Small intestine (tissue), 7 donors: Measurements from ENCODE around the gene EML4. TPM values are rescaled to one million over a fixed set of nuclear protein-coding genes. Genes with fewer than 3 reads are reported as not detected.

Experiments
- DNase-seq, 2 donors: peaks; one replicate each; pipeline versions ENCODE4 v3.0.0 to v3.0.0-alpha.2; 2013
- FAIRE-seq: peaks from 2 replicates; lab custom pipeline; 2012; peaks lifted over from hg19 to GRCh38; lab: Jason Lieb, UNC
- H3K27ac ChIP-seq, 3 donors: one replicate each; pipeline ENCODE4 v1.5.1; 2013; ENCODE audit warnings: low read length in 2 of 3, mild to moderate bottlenecking in 2 of 3, control low read depth in 1 of 3, inconsistent platforms in 1 of 3, low read depth in 1 of 3, moderate library complexity in 1 of 3
- H3K27me3 ChIP-seq, 3 donors: one replicate each; pipeline ENCODE4 v1.6.1; 2013; ENCODE audit warnings: low read length in 3 of 3, inconsistent platforms in 1 of 3; ENCODE audit not compliant: control insufficient read depth in 3 of 3, insufficient read depth in 3 of 3
- H3K36me3 ChIP-seq, 3 donors: one replicate each; pipeline ENCODE4 v1.6.1; 2013; ENCODE audit warnings: low read length in 3 of 3, inconsistent platforms in 1 of 3, low read depth in 1 of 3, mild to moderate bottlenecking in 1 of 3, moderate library complexity in 1 of 3; ENCODE audit not compliant: control insufficient read depth in 3 of 3, insufficient read depth in 2 of 3
- H3K4me1 ChIP-seq, 3 donors: one replicate each; pipeline ENCODE4 v1.6.1; 2013; ENCODE audit warnings: low read length in 2 of 3, inconsistent platforms in 1 of 3, low read depth in 1 of 3, mild to moderate bottlenecking in 1 of 3, moderate library complexity in 1 of 3; ENCODE audit not compliant: control insufficient read depth in 3 of 3, insufficient read depth in 2 of 3
- H3K4me3 ChIP-seq, 3 donors: one replicate each; pipeline ENCODE4 v1.5.1; 2013; ENCODE audit warnings: low read length in 3 of 3, control low read depth in 1 of 3, inconsistent platforms in 1 of 3, low read depth in 1 of 3, mild to moderate bottlenecking in 1 of 3, moderate library complexity in 1 of 3
- H3K9me3 ChIP-seq, 2 donors: one replicate each; pipeline ENCODE4 v1.6.1; 2013; ENCODE audit warnings: low read depth in 1 of 2, low read length in 1 of 2; ENCODE audit not compliant: control insufficient read depth in 2 of 2, insufficient read depth in 1 of 2
- WGBS, 3 donors: extraction: QIAGEN DNeasy Blood & Tissue Kit; methylation state at CpG; one replicate each; pipeline ENCODE4 v1.1.7; 2013; 5-methylcytosine and 5-hydroxymethylcytosine counted together
- polyA plus RNA-seq, 4 donors: library from polyadenylated mRNA; stranded (reverse) in 3 of 4; unstranded in 1 of 4; fragments of 200-250 nt in 3 of 4; fragments of 120-200 nt in 1 of 4; gene quantifications; one replicate each; pipeline versions ENCODE4 v1.2.1 to v1.2.3, GENCODE V29; 2013
- donor health status: healthy with polysubstance abuse.
- donor health status: control.
- donor health status: control.
- donor health status: Bipolar disorder and iron deficiency.
- donor health status: healthy.

Gene EML4
- polyA plus RNA-seq, 4 donors, result 30.0 to 132 (median 33.3) TPM

GRCh38 chr2:42183775-42184174 is 14.6 kb downstream of the EML4 start:
- H3K9me3 ChIP-seq, result no peaks in the 10 kb centered on the region
- DNase-seq (no peak), FAIRE-seq (no peak)
- no peaks in the 10 kb centered on the region for H3K27me3 ChIP-seq
- peaks cover 4 to 18% (median 17%) of the 10 kb centered on the region in 3 donors for H3K4me1 ChIP-seq
- peaks cover 0 to 17% (median 0%) of the 10 kb centered on the region in 3 donors for H3K36me3 ChIP-seq
- H3K4me3 ChIP-seq, result no peak overlapping the region
- 39 to 66% (median 41%) methylated on average over 1 of the region's 1 CpG for WGBS, 3 donors
- peak overlapping the region in 1 of 3 donors; percentile 8 for H3K27ac ChIP-seq

- H3K36me3 ChIP-seq, result peaks cover 0 to 17% (median 0%) of the 10 kb centered on the region in 3 donors
- H3K27me3 ChIP-seq, result no peaks in the 10 kb centered on the region
- FAIRE-seq, result no peak
- H3K4me3 ChIP-seq, result no peak overlapping the region
- WGBS, 3 donors, result 73 to 90% (median 78%) methylated on average over 3 of the region's 3 CpGs
- H3K4me1 ChIP-seq, result peaks cover 6 to 24% (median 17%) of the 10 kb centered on the region in 3 donors
- no peaks in the 10 kb centered on the region for H3K9me3 ChIP-seq
- no peak for DNase-seq
- no peak overlapping the region for H3K27ac ChIP-seq
These were observed 15.2 kb downstream of the EML4 start for GRCh38 chr2:42184346-42184745.

GRCh38 chr2:42185220-42185921 is 16.2 kb downstream of the EML4 start:
- Histone ChIP-seq H3K36me3 (peaks cover 0 to 13% (median 0%) of the 10 kb centered on the region in 3 donors), H3K4me1 (peaks cover 6 to 31% (median 17%) of the 10 kb centered on the region in 3 donors), H3K4me3 (no peak overlapping the region), H3K9me3 (no peaks in the 10 kb centered on the region), H3K27me3 (no peaks in the 10 kb centered on the region), H3K27ac (peak overlapping the region in 1 of 3 donors; percentile 11)
- DNase-seq (no peak), FAIRE-seq (no peak)
- 58 to 67% (median 61%) methylated on average over 5 of the region's 5 CpGs for WGBS, 3 donors

GRCh38 chr2:42186366-42186765 is 17.2 kb downstream of the EML4 start:
- no peak for DNase-seq
- H3K27ac ChIP-seq, result no peak overlapping the region
- H3K4me1 ChIP-seq, result peaks cover 9 to 36% (median 17%) of the 10 kb centered on the region in 3 donors
- 23 to 60% (median 24%) methylated on average over 1 of the region's 1 CpG for WGBS, 3 donors
- peaks cover 0 to 10% (median 0%) of the 10 kb centered on the region in 3 donors for H3K36me3 ChIP-seq
- FAIRE-seq, result no peak
- no peaks in the 10 kb centered on the region for H3K27me3 ChIP-seq
- no peak overlapping the region for H3K4me3 ChIP-seq
- no peaks in the 10 kb centered on the region for H3K9me3 ChIP-seq

GRCh38 chr2:42186945-42187632 is 17.9 kb downstream of the EML4 start:
- Histone ChIP-seq H3K27ac (no peak overlapping the region), H3K9me3 (no peaks in the 10 kb centered on the region), H3K4me3 (no peak overlapping the region), H3K36me3 (peaks cover 0 to 8% (median 0%) of the 10 kb centered on the region in 3 donors), H3K4me1 (peaks cover 9 to 40% (median 17%) of the 10 kb centered on the region in 3 donors), H3K27me3 (no peaks in the 10 kb centered on the region)
- DNase-seq (no peak), FAIRE-seq (no peak)
- 86 to 94% (median 92%) methylated on average over 8 of the region's 8 CpGs for WGBS, 3 donors

- Histone ChIP-seq H3K27me3 (no peaks in the 10 kb centered on the region), H3K4me3 (no peak overlapping the region), H3K27ac (peak overlapping the region in 1 of 3 donors; percentile 8), H3K4me1 (peaks cover 9 to 48% (median 14%) of the 10 kb centered on the region in 3 donors), H3K9me3 (no peaks in the 10 kb centered on the region), H3K36me3 (peaks cover 0 to 3% (median 0%) of the 10 kb centered on the region in 3 donors)
- DNase-seq, result no peak
- no peak for FAIRE-seq
- WGBS, 3 donors, result 16 to 60% (median 30%) methylated on average over 3 of the region's 3 CpGs
These were observed 18.7 kb downstream of the EML4 start for GRCh38 chr2:42187886-42188285.

GRCh38 chr2:42189235-42189566 is 20.0 kb downstream of the EML4 start:
- Histone ChIP-seq H3K4me3 (no peak overlapping the region), H3K27me3 (no peaks in the 10 kb centered on the region), H3K9me3 (no peaks in the 10 kb centered on the region), H3K4me1 (peaks cover 9 to 55% (median 12%) of the 10 kb centered on the region in 3 donors), H3K27ac (no peak overlapping the region), H3K36me3 (peaks cover 0 to 2% (median 0%) of the 10 kb centered on the region in 3 donors)
- no peak for FAIRE-seq
- 46 to 82% (median 47%) methylated on average over 2 of the region's 2 CpGs for WGBS, 3 donors
- DNase-seq, result no peak

- H3K27ac ChIP-seq, result peak overlapping the region in 1 of 3 donors; percentile 73
- WGBS, 3 donors, result 61 to 77% (median 69%) methylated on average over 2 of the region's 2 CpGs
- H3K4me1 ChIP-seq, result peaks cover 8 to 54% (median 9%) of the 10 kb centered on the region in 3 donors
These were observed 21.0 kb downstream of the EML4 start for GRCh38 chr2:42190191-42190590.

More at GRCh38 chr2:42190191-42190590, 21.0 kb downstream of the EML4 start:
- H3K9me3 ChIP-seq, result no peaks in the 10 kb centered on the region
- DNase-seq (no peak), FAIRE-seq (no peak)
- no peak overlapping the region for H3K4me3 ChIP-seq
- no peaks in the 10 kb centered on the region for H3K27me3 ChIP-seq
- peaks cover 0 to 2% (median 0%) of the 10 kb centered on the region in 3 donors for H3K36me3 ChIP-seq
